Measurements from ENCODE around the gene FLRT1.

DNA sequence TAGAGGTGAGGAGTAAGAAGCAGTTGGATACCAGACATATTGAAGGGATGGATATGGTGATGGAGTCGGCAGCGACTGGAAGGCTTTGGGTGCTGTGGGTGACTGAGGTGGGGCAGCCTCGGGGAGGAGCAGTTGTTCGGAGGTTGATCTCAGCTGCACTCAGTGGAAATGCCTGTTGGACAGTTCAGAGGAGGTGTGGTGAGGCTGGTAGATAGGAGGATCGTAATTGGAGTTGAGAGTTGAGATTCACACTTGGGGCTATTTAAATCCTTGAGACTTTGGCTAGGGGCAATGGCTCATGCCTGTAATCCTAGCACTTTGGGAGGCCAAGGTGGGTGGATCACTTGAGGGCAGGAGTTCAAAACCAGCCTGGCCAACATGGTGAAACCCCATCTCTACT is 42.6 kb upstream of the FLRT1 start:
- TF ChIP-seq, protein P1, sequence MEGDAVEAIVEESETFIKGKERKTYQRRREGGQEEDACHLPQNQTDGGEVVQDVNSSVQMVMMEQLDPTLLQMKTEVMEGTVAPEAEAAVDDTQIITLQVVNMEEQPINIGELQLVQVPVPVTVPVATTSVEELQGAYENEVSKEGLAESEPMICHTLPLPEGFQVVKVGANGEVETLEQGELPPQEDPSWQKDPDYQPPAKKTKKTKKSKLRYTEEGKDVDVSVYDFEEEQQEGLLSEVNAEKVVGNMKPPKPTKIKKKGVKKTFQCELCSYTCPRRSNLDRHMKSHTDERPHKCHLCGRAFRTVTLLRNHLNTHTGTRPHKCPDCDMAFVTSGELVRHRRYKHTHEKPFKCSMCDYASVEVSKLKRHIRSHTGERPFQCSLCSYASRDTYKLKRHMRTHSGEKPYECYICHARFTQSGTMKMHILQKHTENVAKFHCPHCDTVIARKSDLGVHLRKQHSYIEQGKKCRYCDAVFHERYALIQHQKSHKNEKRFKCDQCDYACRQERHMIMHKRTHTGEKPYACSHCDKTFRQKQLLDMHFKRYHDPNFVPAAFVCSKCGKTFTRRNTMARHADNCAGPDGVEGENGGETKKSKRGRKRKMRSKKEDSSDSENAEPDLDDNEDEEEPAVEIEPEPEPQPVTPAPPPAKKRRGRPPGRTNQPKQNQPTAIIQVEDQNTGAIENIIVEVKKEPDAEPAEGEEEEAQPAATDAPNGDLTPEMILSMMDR (IDR thresholded peaks at IDR 0.05 in 4 of 5, conservative IDR thresholded peaks at IDR 0.05 in 1 of 5): no peak
- TF ChIP-seq POLR2A (IDR thresholded peaks at IDR 0.05): no peak

Data from gastrocnemius medialis (tissue), 4 donors.